CD14-positive monocyte (primary cell): ENCODE data around the gene AP1G2. TPM values are rescaled to one million over a fixed set of nuclear protein-coding genes. Genes with fewer than 3 reads are reported as not detected.

ENCODE experiments used
- DNase-seq, 3 donors: peaks; one replicate each; pipeline ENCODE4 v3.0.0-alpha.2; 2011 to 2022
- H2AFZ ChIP-seq: 2 replicates; pipeline ENCODE4 v1.6.0; 2012; ENCODE audit warnings: mild to moderate bottlenecking, low read depth, low read length, inconsistent platforms; ENCODE audit not compliant: insufficient read depth, poor library complexity, severe bottlenecking
- H3K27ac ChIP-seq, 2 donors: 1 replicate in 1 of 2; 2 replicates in 1 of 2; pipeline ENCODE4 v1.5.1; 2012 to 2013; ENCODE audit warnings: low read length in 2 of 2, control low read depth in 1 of 2, inconsistent platforms in 1 of 2, low read depth in 1 of 2, mild to moderate bottlenecking in 1 of 2
- H3K27me3 ChIP-seq, 2 donors: one replicate each; pipeline versions ENCODE4 v1.6.0 to v1.6.1; 2011 to 2013; ENCODE audit warnings: low read length in 2 of 2; ENCODE audit not compliant: control insufficient read depth in 2 of 2, insufficient read depth in 2 of 2
- H3K36me3 ChIP-seq, 2 donors: replicated peaks in 1 of 2; 1 replicate in 1 of 2; 2 replicates in 1 of 2; pipeline versions ENCODE4 v1.5.1 to v1.6.1; 2012 to 2013; ENCODE audit warnings: low read length in 2 of 2, control low read depth in 1 of 2, inconsistent platforms in 1 of 2, mild to moderate bottlenecking in 1 of 2; ENCODE audit not compliant: insufficient read depth in 2 of 2, control insufficient read depth in 1 of 2
- H3K4me1 ChIP-seq, 2 donors: 1 replicate in 1 of 2; 2 replicates in 1 of 2; pipeline versions ENCODE4 v1.5.1 to v1.6.1; 2012 to 2013; ENCODE audit warnings: low read length in 2 of 2, control low read depth in 1 of 2, inconsistent platforms in 1 of 2, mild to moderate bottlenecking in 1 of 2, moderate library complexity in 1 of 2; ENCODE audit not compliant: insufficient read depth in 2 of 2, control insufficient read depth in 1 of 2
- H3K4me2 ChIP-seq: replicated peaks from 2 replicates; pipeline ENCODE3; 2012; ENCODE audit warnings: low read length, moderate library complexity, mild to moderate bottlenecking; ENCODE audit not compliant: poor library complexity, severe bottlenecking; ENCODE audit errors: extremely low read depth
- H3K4me3 ChIP-seq, 3 experiments: fragments of 200-600 bp in 1 of 3; sonication (generic) in 1 of 3; replicated peaks in 1 of 3; 1 replicate in 2 of 3; 2 replicates in 1 of 3; pipeline ENCODE4 v1.5.1; 2011 to 2013; ENCODE audit warnings: low read length in 3 of 3, mild to moderate bottlenecking in 3 of 3, control low read depth in 2 of 3, low read depth in 2 of 3, inconsistent platforms in 1 of 3, moderate library complexity in 1 of 3
- H3K79me2 ChIP-seq: 2 replicates; pipeline ENCODE4 v1.6.0; 2012; ENCODE audit warnings: mild to moderate bottlenecking, control low read depth, inconsistent platforms, low read length, moderate library complexity; ENCODE audit not compliant: insufficient read depth
- H3K9ac ChIP-seq: 2 replicates; pipeline ENCODE4 v1.6.0; 2017; ENCODE audit warnings: low read length, mild to moderate bottlenecking; ENCODE audit not compliant: insufficient read depth, poor library complexity, severe bottlenecking
- H3K9me3 ChIP-seq, 2 donors: replicated peaks in 1 of 2; 1 replicate in 1 of 2; 2 replicates in 1 of 2; pipeline versions ENCODE4 v1.5.1 to v1.6.1; 2012 to 2013; ENCODE audit warnings: low read length in 2 of 2, control low read depth in 1 of 2; ENCODE audit not compliant: control insufficient read depth in 1 of 2, insufficient read depth in 1 of 2
- H4K20me1 ChIP-seq: 2 replicates; pipeline ENCODE4 v1.6.0; 2012; ENCODE audit warnings: mild to moderate bottlenecking, low read length, control low read depth, moderate library complexity; ENCODE audit not compliant: insufficient read depth
- H3K27ac Mint-ChIP-seq, 7 donors: one replicate each; pipeline ENCODE4 v1.8.0; 2020; ENCODE audit warnings: mild to moderate bottlenecking in 7 of 7, mixed read lengths in 7 of 7, moderate library complexity in 6 of 7, inconsistent platforms in 2 of 7
- H3K27me3 Mint-ChIP-seq, 3 donors: one replicate each; pipeline ENCODE4 v1.8.0; 2021 to 2022; ENCODE audit warnings: low read depth in 3 of 3, mild to moderate bottlenecking in 3 of 3, mixed read lengths in 3 of 3, moderate library complexity in 3 of 3, inconsistent platforms in 1 of 3
- H3K36me3 Mint-ChIP-seq, 2 donors: one replicate each; pipeline ENCODE4 v1.8.0; 2020; ENCODE audit warnings: mixed read lengths in 2 of 2, inconsistent platforms in 1 of 2, mild to moderate bottlenecking in 1 of 2
- H3K4me1 Mint-ChIP-seq: one replicate; pipeline ENCODE4 v1.8.0; 2020; ENCODE audit warnings: mild to moderate bottlenecking, mixed read lengths
- H3K4me3 Mint-ChIP-seq, 2 donors: one replicate each; pipeline ENCODE4 v1.8.0; 2020; ENCODE audit warnings: mild to moderate bottlenecking in 2 of 2, mixed read lengths in 2 of 2, moderate library complexity in 1 of 2
- H3K9me3 Mint-ChIP-seq, 7 donors: one replicate each; pipeline ENCODE4 v1.8.0; 2020 to 2022; ENCODE audit warnings: mixed read lengths in 7 of 7, mild to moderate bottlenecking in 6 of 7, moderate library complexity in 6 of 7, inconsistent platforms in 2 of 7
- WGBS: methylation state at CpG from one replicate; pipeline ENCODE4 v1.1.5; 2013; ENCODE audit warnings: missing lambda C conversion rate; ENCODE audit not compliant: insufficient coverage; 5-methylcytosine and 5-hydroxymethylcytosine counted together
- intact Hi-C, 2 donors: fragments of 100-400 bp; cut with micrococcal nuclease; formaldehyde crosslinking; loops; one replicate each; pipeline versions ENCODE4 v1.15.0 to v1.15.1; 2023
- polyA plus RNA-seq, 3 donors: library from polyadenylated mRNA; depleted of rRNA in 1 of 3; unstranded in 2 of 3; stranded (reverse) in 1 of 3; fragments of 300-500 nt in 2 of 3; fragments of >200 nt in 1 of 3; fragmentation: Illumina TruSeq in 2 of 3; gene quantifications; 1 replicate in 2 of 3; 2 replicates in 1 of 3; pipeline ENCODE4 v1.2.3, GENCODE V29; 2012 to 2021
- TF ChIP-seq, protein P1 (sequence below): fragments of 200-600 bp; IDR thresholded peaks from one replicate; pipeline ENCODE4 v1.8.0; 2022; ENCODE audit warnings: antibody characterized with exemption, mild to moderate bottlenecking

Gene AP1G2
- polyA plus RNA-seq, 3 donors: 32.2 to 437 (median 37.0) TPM

DNA sequence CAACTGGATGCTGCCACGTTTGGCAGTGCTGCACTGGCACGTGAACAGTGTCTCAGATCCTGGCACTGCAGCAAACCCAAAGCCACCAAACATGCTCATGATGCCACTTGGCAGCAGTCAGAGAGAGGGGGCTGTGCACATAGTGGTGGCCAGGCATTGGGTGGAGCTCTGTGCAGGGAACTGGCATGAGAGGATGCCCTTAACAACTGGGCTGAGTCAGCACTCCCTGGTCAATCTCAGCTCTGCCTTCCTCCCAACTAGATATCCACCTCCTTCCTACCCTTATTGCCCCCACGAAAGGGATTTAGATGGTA is 53.0 kb downstream of the AP1G2 start:
- Mint-ChIP-seq H3K27me3 (peaks cover 1 to 8% (median 2%) of the 10 kb centered on the region in 3 donors), H3K36me3 (peaks cover 0 to 1% of the 10 kb centered on the region in 2 donors), H3K4me3 (no peak overlapping the region), H3K27ac (no peak overlapping the region), H3K4me1 (peaks cover 6% of the 10 kb centered on the region), H3K9me3 (no peaks in the 10 kb centered on the region)
- DNase-seq: no peak
- no peak overlapping the region for H3K27ac ChIP-seq
- H4K20me1 ChIP-seq: no peaks in the 10 kb centered on the region
- no peak overlapping the region for H3K9ac ChIP-seq
- H3K4me2 ChIP-seq: no peak overlapping the region
- H2AFZ ChIP-seq: no peak overlapping the region
- intact Hi-C loops: no loop called here
- no peak overlapping the region for H3K4me3 ChIP-seq
- 100% methylated on average over 2 of the region's 3 CpGs for WGBS
- H3K36me3 ChIP-seq: no peaks in the 10 kb centered on the region
- H3K4me1 ChIP-seq: no peaks in the 10 kb centered on the region
- H3K9me3 ChIP-seq: no peaks in the 10 kb centered on the region
- no peaks in the 10 kb centered on the region for H3K27me3 ChIP-seq
- no peaks in the 10 kb centered on the region for H3K79me2 ChIP-seq
- TF ChIP-seq, protein P1, sequence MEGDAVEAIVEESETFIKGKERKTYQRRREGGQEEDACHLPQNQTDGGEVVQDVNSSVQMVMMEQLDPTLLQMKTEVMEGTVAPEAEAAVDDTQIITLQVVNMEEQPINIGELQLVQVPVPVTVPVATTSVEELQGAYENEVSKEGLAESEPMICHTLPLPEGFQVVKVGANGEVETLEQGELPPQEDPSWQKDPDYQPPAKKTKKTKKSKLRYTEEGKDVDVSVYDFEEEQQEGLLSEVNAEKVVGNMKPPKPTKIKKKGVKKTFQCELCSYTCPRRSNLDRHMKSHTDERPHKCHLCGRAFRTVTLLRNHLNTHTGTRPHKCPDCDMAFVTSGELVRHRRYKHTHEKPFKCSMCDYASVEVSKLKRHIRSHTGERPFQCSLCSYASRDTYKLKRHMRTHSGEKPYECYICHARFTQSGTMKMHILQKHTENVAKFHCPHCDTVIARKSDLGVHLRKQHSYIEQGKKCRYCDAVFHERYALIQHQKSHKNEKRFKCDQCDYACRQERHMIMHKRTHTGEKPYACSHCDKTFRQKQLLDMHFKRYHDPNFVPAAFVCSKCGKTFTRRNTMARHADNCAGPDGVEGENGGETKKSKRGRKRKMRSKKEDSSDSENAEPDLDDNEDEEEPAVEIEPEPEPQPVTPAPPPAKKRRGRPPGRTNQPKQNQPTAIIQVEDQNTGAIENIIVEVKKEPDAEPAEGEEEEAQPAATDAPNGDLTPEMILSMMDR: no peak

DNA sequence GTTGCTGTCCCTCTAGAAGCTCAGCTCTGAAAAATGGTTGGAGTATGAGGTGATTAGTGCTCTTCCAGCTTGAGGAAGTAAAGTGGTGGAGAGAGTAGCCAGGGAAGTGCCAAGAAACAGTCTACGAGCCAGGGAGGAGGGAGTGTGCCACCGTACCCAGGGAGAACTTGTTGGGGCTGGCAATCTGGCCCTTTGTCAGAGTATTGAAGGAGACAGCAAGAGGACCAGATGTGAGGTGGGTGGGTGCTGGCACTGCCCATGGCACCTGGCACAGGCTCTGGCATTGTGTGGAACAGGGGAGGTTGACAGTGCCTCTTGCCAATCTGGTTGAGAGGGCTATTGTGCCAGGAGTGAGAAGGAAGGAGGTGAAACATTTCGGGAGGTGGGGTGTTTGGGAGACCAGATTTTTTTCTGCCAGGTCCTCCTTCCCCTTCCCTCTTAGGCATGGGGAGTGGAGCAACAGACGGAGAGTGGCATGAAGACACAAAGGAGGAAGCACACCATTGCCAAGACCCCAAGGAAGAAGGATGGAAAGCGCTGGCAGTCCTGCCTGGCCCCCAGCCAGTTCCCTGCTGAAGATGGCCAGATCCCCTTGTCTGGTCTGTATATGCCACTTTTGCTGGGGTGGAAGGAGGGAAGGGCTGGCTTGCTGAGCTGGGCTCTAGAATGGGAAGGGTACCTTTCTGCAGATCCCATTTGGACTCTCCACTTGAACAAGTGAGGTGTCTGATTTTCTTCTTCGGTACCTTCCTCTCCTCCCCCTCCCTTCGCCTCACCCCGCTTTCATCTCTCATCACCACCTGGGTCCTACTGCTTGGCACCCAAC is 53.6 kb downstream of the AP1G2 start:
- no peaks in the 10 kb centered on the region for H3K27me3 ChIP-seq
- Mint-ChIP-seq H3K4me3 (no peak overlapping the region), H3K4me1 (peaks cover 6% of the 10 kb centered on the region), H3K36me3 (peaks cover 0 to 3% of the 10 kb centered on the region in 2 donors), H3K27ac (no peak overlapping the region), H3K27me3 (peaks cover 1 to 8% (median 2%) of the 10 kb centered on the region in 3 donors), H3K9me3 (no peaks in the 10 kb centered on the region)
- H3K36me3 ChIP-seq: no peaks in the 10 kb centered on the region
- H3K27ac ChIP-seq: no peak overlapping the region
- WGBS: 89% methylated on average over 6 of the region's 8 CpGs
- no peak overlapping the region for H3K4me2 ChIP-seq
- H4K20me1 ChIP-seq: no peaks in the 10 kb centered on the region
- no peak overlapping the region for H3K9ac ChIP-seq
- DNase-seq: no peak
- H3K4me1 ChIP-seq: no peaks in the 10 kb centered on the region
- intact Hi-C loops: no loop called here
- H3K9me3 ChIP-seq: no peaks in the 10 kb centered on the region
- H3K4me3 ChIP-seq: no peak overlapping the region
- H3K79me2 ChIP-seq: no peaks in the 10 kb centered on the region
- no peak overlapping the region for H2AFZ ChIP-seq
- TF ChIP-seq, protein P1: no peak
